GM19324 (cell line): Measurements from ENCODE around the gene CPA5.

Source experiments
- ATAC-seq: cut with Tn5 transposase; IDR thresholded peaks from one replicate; pipeline ENCODE4 v1.9.1; 2021; ENCODE audit warnings: mild to moderate bottlenecking, moderate library complexity; ENCODE audit not compliant: unreplicated experiment, low FRiP score

The CPA5 gene

DNA sequence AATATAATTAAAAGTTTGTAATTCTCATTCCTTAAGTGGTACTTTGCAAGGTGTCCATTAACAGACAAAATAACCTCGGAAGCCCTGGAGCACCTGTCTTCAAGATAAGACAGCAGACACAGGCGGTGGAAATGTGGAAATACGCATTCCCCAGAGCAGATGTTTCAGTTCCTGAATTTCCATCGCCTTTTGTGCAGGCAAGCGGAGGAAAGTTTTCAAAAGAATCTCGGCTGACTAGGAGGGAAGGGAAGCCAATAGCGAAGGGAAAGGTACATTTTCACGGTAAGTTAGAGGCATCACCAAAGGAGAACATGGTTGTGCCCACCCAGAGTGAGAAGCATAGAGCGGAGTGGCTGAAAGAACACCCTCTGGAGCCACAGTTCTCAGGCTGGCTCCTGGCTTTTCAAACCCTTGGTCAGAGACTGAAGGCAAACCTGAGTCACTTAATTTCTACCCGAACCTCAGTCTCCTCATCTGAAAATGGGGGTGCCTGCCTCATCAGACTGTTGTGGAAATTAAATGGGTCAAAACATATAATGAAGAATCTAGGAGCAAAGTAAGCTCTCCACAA, 49.3 kb downstream of the CPA5 start:
- no peak for ATAC-seq

DNA sequence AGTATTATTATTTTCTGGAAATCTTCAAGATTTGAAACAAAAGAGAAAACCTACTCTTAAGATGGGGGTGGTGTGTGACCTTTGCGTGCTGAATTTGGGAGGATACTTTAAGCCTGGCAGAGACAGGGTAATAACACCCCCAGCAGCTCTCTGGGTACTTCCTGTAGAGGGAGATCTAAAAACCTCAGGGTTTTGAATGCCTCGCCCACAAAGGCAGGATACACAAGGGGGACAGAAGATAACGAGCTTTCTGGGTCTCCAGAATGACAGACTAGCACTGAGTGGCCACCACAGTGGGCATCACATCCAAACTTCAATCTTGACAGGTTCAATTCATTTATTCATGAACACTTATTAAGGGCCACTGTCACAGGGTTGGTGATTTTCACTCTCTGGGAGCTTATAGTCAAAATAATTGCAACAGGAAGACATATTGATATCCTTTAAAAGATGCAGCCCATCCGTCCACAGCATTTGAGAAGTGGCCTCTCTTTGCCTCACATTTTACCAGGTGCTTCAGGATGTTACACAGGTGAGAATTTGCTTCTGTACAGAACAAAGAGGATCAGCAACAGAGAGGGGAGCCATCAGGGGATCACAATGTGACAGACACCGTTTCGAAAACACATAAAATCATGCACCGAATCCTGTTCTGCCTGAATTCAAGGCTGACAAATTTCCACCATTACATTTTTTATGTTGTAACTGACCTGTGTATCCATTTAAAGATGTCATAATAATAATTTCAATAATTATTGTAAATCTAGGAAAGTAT, 50.0 kb downstream of the CPA5 start:
- no peak for ATAC-seq

DNA sequence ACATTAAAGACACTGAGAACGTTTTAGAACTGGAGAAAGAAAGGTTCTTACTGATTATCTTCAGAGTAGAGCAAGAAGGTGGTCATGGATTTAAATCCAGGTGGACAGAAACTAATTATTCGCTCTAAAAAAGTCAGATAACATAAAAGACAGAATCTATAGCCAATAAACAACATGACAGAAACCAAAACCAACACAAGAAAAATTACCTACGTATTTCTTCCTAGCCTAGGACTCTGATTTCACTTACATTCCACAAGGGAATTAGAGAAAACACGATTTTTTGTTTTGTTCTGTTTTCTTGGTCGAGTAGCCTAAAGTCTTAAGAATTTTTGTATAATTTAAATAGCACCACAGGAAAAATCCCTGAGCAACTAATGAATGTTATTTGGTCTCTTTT, 50.8 kb downstream of the CPA5 start:
- no peak for ATAC-seq

- ATAC-seq: no peak
Observed at GRCh38 chr7:130396109-130396508, 51.5 kb downstream of the CPA5 start.

DNA sequence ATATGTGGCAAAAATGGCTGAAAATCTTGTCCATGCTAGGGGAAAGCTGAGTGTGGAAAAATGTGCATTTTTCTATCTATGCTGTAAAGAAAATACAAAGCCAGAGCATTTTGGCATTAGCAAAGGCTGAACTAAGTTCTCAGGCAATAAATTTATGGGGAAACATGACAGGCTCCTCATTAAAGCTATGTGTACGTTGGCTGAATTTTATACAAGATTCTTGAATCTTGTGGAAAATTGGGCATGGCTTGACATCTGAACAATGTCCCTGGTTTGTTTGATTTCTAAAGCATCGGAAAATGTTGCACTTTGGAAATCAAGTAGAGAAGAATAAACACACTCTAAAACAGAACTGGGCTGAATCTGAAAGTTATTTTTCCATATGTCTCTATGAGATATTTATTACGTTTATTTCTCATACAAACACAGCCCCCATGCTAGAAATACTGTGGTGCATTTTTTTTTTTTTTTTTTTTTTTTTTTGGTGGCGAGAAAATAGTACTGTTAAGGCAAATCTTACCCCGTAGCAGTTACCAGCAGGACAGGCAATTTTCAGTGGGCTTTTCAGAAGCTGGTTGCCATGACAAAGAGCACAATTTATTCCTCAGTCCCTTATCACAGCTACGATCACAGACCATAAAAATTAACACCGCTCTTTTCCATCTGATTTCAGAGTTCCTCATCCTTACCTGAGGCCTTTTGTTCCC, 52.6 kb downstream of the CPA5 start:
- no peak for ATAC-seq

- no peak for ATAC-seq
Observed at GRCh38 chr7:130397758-130398073, 53.1 kb downstream of the CPA5 start.

DNA sequence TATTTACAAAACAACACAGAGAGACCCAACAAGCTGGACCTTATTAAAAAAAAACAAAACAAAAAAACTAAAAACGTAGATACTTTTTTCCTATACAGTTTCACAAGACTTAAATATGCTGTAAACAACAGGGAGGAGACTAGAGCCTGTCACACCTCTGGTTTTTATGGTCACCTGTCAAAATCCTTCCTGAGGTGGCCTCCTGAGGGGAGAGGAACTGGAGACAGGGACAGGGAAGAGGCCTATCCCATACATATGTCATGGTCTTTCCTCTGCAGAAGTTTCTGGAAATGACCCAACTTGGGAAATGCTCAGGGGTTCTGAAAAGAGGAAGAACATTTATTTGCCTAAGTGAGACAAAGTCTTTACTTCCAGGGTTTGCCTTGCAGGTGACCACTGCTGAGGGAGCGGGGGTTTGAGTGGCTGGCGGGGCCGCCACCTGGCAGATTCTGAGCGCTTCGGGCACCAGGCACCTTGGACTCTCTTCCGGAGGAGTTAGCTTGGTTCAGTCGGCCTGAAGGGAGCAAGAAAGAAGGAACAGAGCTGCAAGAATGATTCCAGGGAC, 54.0 kb downstream of the CPA5 start:
- ATAC-seq: no peak

DNA sequence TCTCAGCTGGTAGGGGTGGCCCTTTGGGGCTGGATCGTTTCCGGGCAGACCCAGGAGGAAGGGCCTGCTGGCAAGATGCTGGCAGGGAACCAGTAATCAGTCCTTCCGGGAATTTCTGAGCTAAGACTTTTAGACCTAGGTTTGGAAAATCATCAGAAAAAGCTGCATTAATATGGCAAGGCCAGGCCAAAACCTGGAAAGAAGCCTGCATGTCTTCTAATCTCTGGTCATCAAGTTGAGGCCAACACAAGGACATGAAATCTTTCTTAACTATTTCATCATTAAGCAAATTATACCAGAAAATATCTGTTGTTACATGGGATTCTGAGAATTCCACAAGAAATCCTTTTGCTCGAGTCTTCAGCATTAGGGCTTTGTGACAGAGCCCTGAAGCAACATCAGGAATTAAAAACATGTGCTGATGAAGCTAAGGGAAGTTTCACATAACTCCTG, 55.5 kb downstream of the CPA5 start:
- ATAC-seq: no peak

DNA sequence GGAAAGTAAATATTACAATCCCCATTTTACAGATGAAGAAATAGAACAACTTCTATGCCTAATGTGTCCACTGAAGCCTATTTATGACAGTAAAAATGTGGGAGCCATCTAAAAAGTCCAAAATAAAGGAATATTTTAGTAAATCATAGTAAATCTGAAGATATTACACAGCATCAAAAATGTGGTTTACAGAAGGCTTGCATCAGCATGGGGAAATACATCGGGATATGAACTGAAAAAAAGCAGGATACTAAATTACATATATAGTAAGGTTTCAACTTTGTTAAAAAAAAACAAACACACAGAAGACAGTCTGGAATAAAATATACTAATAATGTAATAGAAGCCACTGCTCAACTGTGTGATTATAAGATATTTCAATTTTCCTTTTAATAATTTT, 56.5 kb downstream of the CPA5 start:
- ATAC-seq: no peak

- no peak for ATAC-seq
Observed at GRCh38 chr7:130401578-130401977, 57.0 kb downstream of the CPA5 start.

GRCh38 chr7:130405003-130405402, 60.4 kb downstream of the CPA5 start:
- ATAC-seq: no peak

- ATAC-seq: no peak
Observed at GRCh38 chr7:130409067-130409711, 64.6 kb downstream of the CPA5 start.

- ATAC-seq: no peak
Observed at GRCh38 chr7:130409712-130410072, 65.1 kb downstream of the CPA5 start.

DNA sequence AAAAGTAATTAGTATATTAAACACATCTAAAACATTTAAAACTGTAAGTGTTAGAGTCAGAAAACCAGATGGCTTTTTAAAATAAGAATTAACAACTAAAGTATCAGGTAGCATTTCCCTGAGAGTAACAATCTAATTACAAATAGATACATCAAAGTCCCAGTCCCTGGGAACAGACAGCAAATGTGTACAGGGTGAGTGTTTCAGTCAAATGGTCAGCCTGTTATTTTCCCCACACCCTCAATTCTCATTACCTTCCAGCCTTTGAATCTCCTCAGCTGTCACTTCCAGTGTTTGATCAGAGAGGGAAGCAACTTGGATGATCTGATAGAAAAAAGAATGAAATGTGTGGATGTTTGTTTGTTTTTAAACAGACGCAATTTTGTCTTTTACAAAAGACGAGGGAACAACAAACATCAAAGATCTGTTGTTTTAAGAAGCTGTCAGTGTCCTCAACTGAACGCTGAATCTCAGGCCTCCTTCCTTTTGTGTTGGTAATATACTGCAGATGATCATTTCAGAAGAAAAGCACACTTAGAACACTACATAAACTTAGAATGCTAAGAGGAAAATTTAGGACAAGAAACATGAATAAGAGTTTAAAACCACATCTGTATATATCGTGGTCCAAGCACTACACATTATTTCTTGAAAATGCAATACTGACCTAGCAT, 66.4 kb downstream of the CPA5 start:
- no peak for ATAC-seq

DNA sequence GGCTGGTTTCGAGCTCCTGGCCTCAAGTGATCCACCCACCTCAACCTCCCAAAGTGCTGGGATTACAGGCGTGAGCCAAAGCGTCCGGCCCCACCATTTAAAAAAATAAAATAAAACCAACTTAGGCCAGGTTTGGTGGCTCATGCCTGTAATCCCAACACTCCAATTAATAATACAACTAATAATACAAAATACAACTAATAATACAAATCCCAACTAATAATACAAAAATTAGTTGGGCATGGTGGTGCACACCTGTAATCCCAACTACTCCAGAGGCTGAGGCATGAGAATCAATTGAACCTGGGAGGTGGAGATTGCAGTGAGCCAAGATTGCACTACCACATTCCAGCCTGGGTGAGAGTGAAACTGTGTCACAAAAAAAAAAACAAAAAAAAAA, 68.6 kb downstream of the CPA5 start:
- no peak for ATAC-seq

- ATAC-seq: no peak
Observed at GRCh38 chr7:130415006-130415405, 70.4 kb downstream of the CPA5 start.

GRCh38 chr7:130417213-130417612, 72.6 kb downstream of the CPA5 start:
- no peak for ATAC-seq

GRCh38 chr7:130418306-130418705, 73.7 kb downstream of the CPA5 start:
- no peak for ATAC-seq
